ENCODE measurements around the gene MLLT10. TPM values are rescaled to one million over a fixed set of nuclear protein-coding genes. Genes with fewer than 3 reads are reported as not detected.

Gene MLLT10
- total and polyA plus RNA-seq, 2 of the 8 experiments (the other 6 are each of a cell fraction or from before 2014, with no cell fraction given), result 53.1 to 62.1 TPM

DNA sequence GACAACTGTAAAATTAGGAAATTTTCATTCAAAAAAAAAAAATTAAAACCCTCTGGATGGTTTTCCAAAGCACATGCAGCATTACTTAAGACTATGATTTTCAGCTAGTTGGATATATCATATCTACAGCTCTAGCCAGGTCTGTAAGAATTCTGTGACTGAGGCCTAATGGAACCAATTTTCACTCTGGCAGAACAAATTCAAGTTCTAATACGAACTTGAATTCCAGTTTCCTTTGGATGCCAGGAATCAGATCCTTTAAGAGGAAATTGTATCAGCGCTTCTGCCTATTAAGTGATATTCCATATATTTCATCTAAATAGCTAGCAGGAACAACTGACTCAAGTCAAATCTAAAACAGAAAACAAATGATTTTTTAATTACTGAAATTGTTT lies 43.3 kb upstream of the MLLT10 start (continued):
- TF ChIP-seq BCL11A (IDR thresholded peaks at IDR 0.05; ENCODE audit: low read depth in 2 of 2, low read length in 2 of 2), result no peak
- no peak for TF ChIP-seq JUND (IDR thresholded peaks at IDR 0.05; ENCODE audit: low read length)
- no peak for TF ChIP-seq RXRA (IDR thresholded peaks at IDR 0.05; ENCODE audit: insufficient read depth, low read depth, low read length)
- TF ChIP-seq, protein P1, sequence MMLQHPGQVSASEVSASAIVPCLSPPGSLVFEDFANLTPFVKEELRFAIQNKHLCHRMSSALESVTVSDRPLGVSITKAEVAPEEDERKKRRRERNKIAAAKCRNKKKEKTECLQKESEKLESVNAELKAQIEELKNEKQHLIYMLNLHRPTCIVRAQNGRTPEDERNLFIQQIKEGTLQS (IDR thresholded peaks at IDR 0.05; ENCODE audit: insufficient read depth, low read depth, low read length), result no peak
- TF ChIP-seq HDAC2 (IDR thresholded peaks at IDR 0.05; ENCODE audit: borderline replicate concordance in 1 of 2, low read depth in 2 of 2, low read length in 2 of 2), result no peak
